ENCODE results near the gene RPS10.

GRCh38 chr6:34472425-34472824, 46.6 kb upstream of the RPS10 start:
- TF ChIP-seq CTCF (conservative IDR thresholded peaks at IDR 0.05 in 1 of 2, IDR thresholded peaks at IDR 0.05 in 1 of 2; ENCODE audit: low read depth in 1 of 2, low read length in 2 of 2) (no peak), EZH2 (IDR thresholded peaks at IDR 0.05; ENCODE audit: low read length, missing control alignments) (no peak)

Measured in fibroblast of lung (primary cell).